ENCODE data around the gene MTIF3.

- TF ChIP-seq CTCF (tag by site-specific recombination; IDR thresholded peaks at IDR 0.05) (no peak), ZFP41 (tag by site-specific recombination; IDR thresholded peaks at IDR 0.05; ENCODE audit: borderline replicate concordance) (no peak), ZNF274 (IDR thresholded peaks at IDR 0.05; ENCODE audit: low read length) (no peak), ZNF274 (tag by site-specific recombination; IDR thresholded peaks at IDR 0.05; ENCODE audit: borderline replicate concordance) (no peak), ZBTB7A (tag by site-specific recombination; IDR thresholded peaks at IDR 0.05; ENCODE audit: low read depth) (no peak), ZNF792 (tag by site-specific recombination; IDR thresholded peaks at IDR 0.05) (no peak), ZNF426 (tag by site-specific recombination; IDR thresholded peaks at IDR 0.05) (no peak), ZNF585B (tag by site-specific recombination; IDR thresholded peaks at IDR 0.05) (no peak), KLF16 (tag by site-specific recombination; IDR thresholded peaks at IDR 0.05) (no peak), ZNF302 (tag by site-specific recombination; IDR thresholded peaks at IDR 0.05; ENCODE audit: low read depth) (no peak), BCL6B (tag by site-specific recombination; IDR thresholded peaks at IDR 0.05) (no peak)
Observed at GRCh38 chr13:27396252-27396846, 54.0 kb downstream of the MTIF3 start.
